HEK293 (cell line): Measurements from ENCODE around the gene ITPR3.

ENCODE experiments used
- WT1 ChIP-seq: fragments of 450-650 bp; formaldehyde crosslinking; IDR thresholded peaks from 2 replicates; pipeline ENCODE4 v1.5.1; 2016; ENCODE audit warnings: missing biosample characterization, missing genetic modification characterization
- ZNF391 ChIP-seq: fragments of 450-650 bp; formaldehyde crosslinking; IDR thresholded peaks from 2 replicates; pipeline ENCODE4 v1.5.1; 2016; ENCODE audit warnings: low read depth, missing biosample characterization, missing genetic modification characterization, borderline replicate concordance
- TF ChIP-seq, protein P1 (sequence below): fragments of 450-650 bp; formaldehyde crosslinking; IDR thresholded peaks from 2 replicates; pipeline ENCODE4 v1.5.1; 2016; ENCODE audit warnings: missing biosample characterization, missing genetic modification characterization
- TF ChIP-seq, protein P2 (sequence below): fragments of 450-650 bp; formaldehyde crosslinking; IDR thresholded peaks from 2 replicates; pipeline ENCODE4 v1.5.1; 2016; ENCODE audit warnings: missing biosample characterization, missing genetic modification characterization
- TF ChIP-seq, protein P3 (sequence below): fragments of 450-650 bp; formaldehyde crosslinking; IDR thresholded peaks from 2 replicates; pipeline ENCODE4 v1.5.1; 2016; ENCODE audit warnings: missing biosample characterization, missing genetic modification characterization, low read depth

DNA sequence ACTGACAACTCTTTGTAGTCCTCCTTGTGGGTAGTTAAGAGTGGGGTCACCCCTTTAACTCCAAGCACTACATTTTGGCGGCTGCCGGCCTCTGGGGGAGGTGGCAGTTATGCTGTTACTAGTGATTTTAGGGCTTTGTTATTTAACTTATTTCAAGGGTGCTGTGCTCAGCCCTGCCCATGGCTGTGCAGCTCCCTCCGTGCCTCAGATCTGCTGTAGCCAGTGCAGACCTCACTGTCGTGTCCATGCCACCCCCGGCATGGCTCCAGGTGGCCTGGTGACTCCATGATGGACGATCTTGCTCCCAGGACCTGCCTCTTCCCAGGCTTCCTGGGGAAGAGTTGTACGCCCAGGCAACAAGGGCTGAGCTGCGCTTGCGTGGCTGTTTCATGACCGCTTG lies 75.0 kb downstream of the ITPR3 start:
- TF ChIP-seq, protein P1, sequence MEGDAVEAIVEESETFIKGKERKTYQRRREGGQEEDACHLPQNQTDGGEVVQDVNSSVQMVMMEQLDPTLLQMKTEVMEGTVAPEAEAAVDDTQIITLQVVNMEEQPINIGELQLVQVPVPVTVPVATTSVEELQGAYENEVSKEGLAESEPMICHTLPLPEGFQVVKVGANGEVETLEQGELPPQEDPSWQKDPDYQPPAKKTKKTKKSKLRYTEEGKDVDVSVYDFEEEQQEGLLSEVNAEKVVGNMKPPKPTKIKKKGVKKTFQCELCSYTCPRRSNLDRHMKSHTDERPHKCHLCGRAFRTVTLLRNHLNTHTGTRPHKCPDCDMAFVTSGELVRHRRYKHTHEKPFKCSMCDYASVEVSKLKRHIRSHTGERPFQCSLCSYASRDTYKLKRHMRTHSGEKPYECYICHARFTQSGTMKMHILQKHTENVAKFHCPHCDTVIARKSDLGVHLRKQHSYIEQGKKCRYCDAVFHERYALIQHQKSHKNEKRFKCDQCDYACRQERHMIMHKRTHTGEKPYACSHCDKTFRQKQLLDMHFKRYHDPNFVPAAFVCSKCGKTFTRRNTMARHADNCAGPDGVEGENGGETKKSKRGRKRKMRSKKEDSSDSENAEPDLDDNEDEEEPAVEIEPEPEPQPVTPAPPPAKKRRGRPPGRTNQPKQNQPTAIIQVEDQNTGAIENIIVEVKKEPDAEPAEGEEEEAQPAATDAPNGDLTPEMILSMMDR (tag by site-specific recombination): no peak
- TF ChIP-seq, protein P2, sequence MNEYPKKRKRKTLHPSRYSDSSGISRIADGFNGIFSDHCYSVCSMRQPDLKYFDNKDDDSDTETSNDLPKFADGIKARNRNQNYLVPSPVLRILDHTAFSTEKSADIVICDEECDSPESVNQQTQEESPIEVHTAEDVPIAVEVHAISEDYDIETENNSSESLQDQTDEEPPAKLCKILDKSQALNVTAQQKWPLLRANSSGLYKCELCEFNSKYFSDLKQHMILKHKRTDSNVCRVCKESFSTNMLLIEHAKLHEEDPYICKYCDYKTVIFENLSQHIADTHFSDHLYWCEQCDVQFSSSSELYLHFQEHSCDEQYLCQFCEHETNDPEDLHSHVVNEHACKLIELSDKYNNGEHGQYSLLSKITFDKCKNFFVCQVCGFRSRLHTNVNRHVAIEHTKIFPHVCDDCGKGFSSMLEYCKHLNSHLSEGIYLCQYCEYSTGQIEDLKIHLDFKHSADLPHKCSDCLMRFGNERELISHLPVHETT: no peak
- no peak for TF ChIP-seq ZNF391 (tag by site-specific recombination)
- TF ChIP-seq WT1: no peak
- TF ChIP-seq, protein P3, sequence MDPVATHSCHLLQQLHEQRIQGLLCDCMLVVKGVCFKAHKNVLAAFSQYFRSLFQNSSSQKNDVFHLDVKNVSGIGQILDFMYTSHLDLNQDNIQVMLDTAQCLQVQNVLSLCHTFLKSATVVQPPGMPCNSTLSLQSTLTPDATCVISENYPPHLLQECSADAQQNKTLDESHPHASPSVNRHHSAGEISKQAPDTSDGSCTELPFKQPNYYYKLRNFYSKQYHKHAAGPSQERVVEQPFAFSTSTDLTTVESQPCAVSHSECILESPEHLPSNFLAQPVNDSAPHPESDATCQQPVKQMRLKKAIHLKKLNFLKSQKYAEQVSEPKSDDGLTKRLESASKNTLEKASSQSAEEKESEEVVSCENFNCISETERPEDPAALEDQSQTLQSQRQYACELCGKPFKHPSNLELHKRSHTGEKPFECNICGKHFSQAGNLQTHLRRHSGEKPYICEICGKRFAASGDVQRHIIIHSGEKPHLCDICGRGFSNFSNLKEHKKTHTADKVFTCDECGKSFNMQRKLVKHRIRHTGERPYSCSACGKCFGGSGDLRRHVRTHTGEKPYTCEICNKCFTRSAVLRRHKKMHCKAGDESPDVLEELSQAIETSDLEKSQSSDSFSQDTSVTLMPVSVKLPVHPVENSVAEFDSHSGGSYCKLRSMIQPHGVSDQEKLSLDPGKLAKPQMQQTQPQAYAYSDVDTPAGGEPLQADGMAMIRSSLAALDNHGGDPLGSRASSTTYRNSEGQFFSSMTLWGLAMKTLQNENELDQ (tag by site-specific recombination): no peak
